Measurements from ENCODE around the gene PCED1A.

The PCED1A gene

GRCh38 chr20:2865630-2866029 is 25.2 kb upstream of the PCED1A start:
- no peak for DNase-seq (ENCODE audit: low read depth)
- TF ChIP-seq CTCF (IDR thresholded peaks at IDR 0.05; ENCODE audit: insufficient read depth, low read depth, low read length, missing control alignments): no peak
- no peak overlapping the region for H3K4me3 ChIP-seq (ENCODE audit: low read length)

GRCh38 chr20:2865101-2865500 is 24.6 kb upstream of the PCED1A start:
- no peak for TF ChIP-seq CTCF (IDR thresholded peaks at IDR 0.05; ENCODE audit: insufficient read depth, low read depth, low read length, missing control alignments)
- no peak overlapping the region for H3K4me3 ChIP-seq (ENCODE audit: low read length)
- no peak for DNase-seq (ENCODE audit: low read depth)

- no peak overlapping the region for H3K4me3 ChIP-seq (ENCODE audit: low read length)
- TF ChIP-seq CTCF (IDR thresholded peaks at IDR 0.05; ENCODE audit: insufficient read depth, low read depth, low read length, missing control alignments): no peak
- DNase-seq (ENCODE audit: low read depth): no peak
These were observed 24.2 kb upstream of the PCED1A start for GRCh38 chr20:2864626-2865025.

- DNase-seq (ENCODE audit: low read depth): no peak
- H3K4me3 ChIP-seq (ENCODE audit: low read length): no peak overlapping the region
- TF ChIP-seq CTCF (IDR thresholded peaks at IDR 0.05; ENCODE audit: insufficient read depth, low read depth, low read length, missing control alignments): no peak
These were observed 19.1 kb upstream of the PCED1A start for GRCh38 chr20:2859330-2860121.

- DNase-seq (ENCODE audit: low read depth): no peak
- no peak overlapping the region for H3K4me3 ChIP-seq (ENCODE audit: low read length)
- no peak for TF ChIP-seq CTCF (IDR thresholded peaks at IDR 0.05; ENCODE audit: insufficient read depth, low read depth, low read length, missing control alignments)
These were observed 18.1 kb upstream of the PCED1A start for GRCh38 chr20:2858591-2858990.

GRCh38 chr20:2851086-2851485 is 10.6 kb upstream of the PCED1A start:
- no peak for TF ChIP-seq CTCF (IDR thresholded peaks at IDR 0.05; ENCODE audit: insufficient read depth, low read depth, low read length, missing control alignments)
- DNase-seq (ENCODE audit: low read depth): no peak
- no peak overlapping the region for H3K4me3 ChIP-seq (ENCODE audit: low read length)

GRCh38 chr20:2849529-2849928 is 9.1 kb upstream of the PCED1A start:
- TF ChIP-seq CTCF (IDR thresholded peaks at IDR 0.05; ENCODE audit: insufficient read depth, low read depth, low read length, missing control alignments): no peak
- no peak overlapping the region for H3K4me3 ChIP-seq (ENCODE audit: low read length)
- no peak for DNase-seq (ENCODE audit: low read depth)
